ENCODE results near the gene NUP62CL.

DNA sequence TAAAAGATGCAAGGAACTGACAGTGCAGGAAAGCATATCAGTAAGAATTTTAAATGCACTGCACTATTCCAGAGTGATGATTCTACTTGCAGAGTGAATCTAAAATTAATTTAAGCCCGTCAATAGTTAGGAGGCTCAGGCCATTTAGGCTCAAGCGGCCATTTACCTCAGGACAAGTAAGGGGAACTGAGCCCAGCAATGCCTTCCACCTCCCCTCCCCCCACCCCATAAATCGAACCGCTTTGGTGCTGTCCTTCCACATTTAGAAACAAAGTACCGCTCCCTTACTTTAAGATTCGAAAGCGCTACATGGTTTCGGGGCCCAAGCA is 88.3 kb downstream of the NUP62CL start:
- no peak for TF ChIP-seq EP300 (IDR thresholded peaks at IDR 0.05)
- no peak for TF ChIP-seq POLR2AphosphoS5 (IDR thresholded peaks at IDR 0.05)

All from gastroesophageal sphincter (tissue), 2 donors.